ENCODE measurements around the gene MED12L.

The MED12L gene

GRCh38 chr3:151087648-151088047, 2.2 kb downstream of the MED12L start:
- ChIA-PET POLR2A (no interaction called here), CTCF (interaction anchor here (1.0 to 1.9 kb wide), 6 partner anchors 9 to 54 kb away, joined by 3 to 4 read pairs (median 4); no protein-coding TSS in a partner anchor)
- DNase-seq (ENCODE audit: extremely low spot score) = no peak
- no peak for TF ChIP-seq CTCF (IDR thresholded peaks at IDR 0.05; ENCODE audit: control extremely low read depth, extremely low read depth, low read depth, missing control alignments)

- TF ChIP-seq CTCF (IDR thresholded peaks at IDR 0.05; ENCODE audit: control extremely low read depth, extremely low read depth, low read depth, missing control alignments) = no peak
- ChIA-PET POLR2A (no interaction called here), CTCF (interaction anchor here (3.2 kb wide), 1 partner anchor 8 kb away, joined by 11 read pairs; no protein-coding TSS in a partner anchor)
- no peak for DNase-seq (ENCODE audit: extremely low spot score)
These were observed 6.4 kb downstream of the MED12L start for GRCh38 chr3:151091685-151092345.

GRCh38 chr3:151093148-151093547, 7.7 kb downstream of the MED12L start:
- ChIA-PET CTCF (interaction anchor here (0.9 to 3.2 kb wide), 2 partner anchors 10 to 201 kb away, joined by 3 to 11 read pairs; no protein-coding TSS in a partner anchor), POLR2A (no interaction called here)
- no peak for TF ChIP-seq CTCF (IDR thresholded peaks at IDR 0.05; ENCODE audit: control extremely low read depth, extremely low read depth, low read depth, missing control alignments)
- DNase-seq (ENCODE audit: extremely low spot score) = no peak

- TF ChIP-seq CTCF (IDR thresholded peaks at IDR 0.05; ENCODE audit: control extremely low read depth, extremely low read depth, low read depth, missing control alignments) = no peak
- POLR2A ChIA-PET = no interaction called here
- CTCF ChIA-PET = interaction anchor here (1.0 to 3.2 kb wide), 3 partner anchors 8 to 11 kb away, joined by 5 to 11 read pairs (median 6); partner anchors contain the start of gene MED12L
- peak; percentile 15 for DNase-seq (ENCODE audit: extremely low spot score)
These were observed 8.4 kb downstream of the MED12L start for GRCh38 chr3:151093905-151094304.

- TF ChIP-seq CTCF (IDR thresholded peaks at IDR 0.05; ENCODE audit: control extremely low read depth, extremely low read depth, low read depth, missing control alignments) = no peak
- POLR2A ChIA-PET = no interaction called here
- CTCF ChIA-PET = interaction anchor here (0.8 kb wide), 1 partner anchor 9 kb away, joined by 3 read pairs; no protein-coding TSS in a partner anchor
- DNase-seq (ENCODE audit: extremely low spot score) = no peak
These were observed 11.3 kb downstream of the MED12L start for GRCh38 chr3:151096716-151097115.

GRCh38 chr3:151100076-151100475, 14.6 kb downstream of the MED12L start:
- CTCF ChIA-PET = interaction anchor here (1.5 kb wide), 1 partner anchor 13 kb away, joined by 4 read pairs; no protein-coding TSS in a partner anchor
- no peak for DNase-seq (ENCODE audit: extremely low spot score)

More at GRCh38 chr3:151100076-151100475, 14.6 kb downstream of the MED12L start:
- POLR2A ChIA-PET = no interaction called here
- TF ChIP-seq CTCF (IDR thresholded peaks at IDR 0.05; ENCODE audit: control extremely low read depth, extremely low read depth, low read depth, missing control alignments) = no peak

Data from GM10248 (cell line).